GM12878 (cell line): ENCODE data around the gene SHMT2. TPM values are rescaled to one million over a fixed set of nuclear protein-coding genes. Genes with fewer than 3 reads are reported as not detected.
A peak's percentile ranks its signal among the peaks of the same experiment; 100 is the strongest.

Experiments used
- ATAC-seq: fragments of 200-7000 bp; cut with Tn5 transposase; 3 replicates; pipeline ENCODE4 v1.9.1; 2020; ENCODE audit warnings: mild to moderate bottlenecking, moderate library complexity
- BruUV-seq: library from RNA; stranded (reverse); fragments of 400-500 nt; replicated peaks from 2 replicates; lab custom pipeline; 2021; lab: Mats Ljungman, UMichigan
- CTCF ChIA-PET: fragments of 300-600 bp; sonication (Branson Sonifier 250); formaldehyde crosslinking; extraction: SDS; loops from one replicate; lab custom pipeline; 2021; ENCODE audit warnings: inconsistent platforms; lab: Yijun Ruan, JAX
- POLR2A ChIA-PET: fragments of 350-600 bp; formaldehyde crosslinking; extraction: SDS; loops from one replicate; lab custom pipeline; 2021; ENCODE audit warnings: inconsistent platforms; lab: Charles Lee
- RAD21 ChIA-PET: fragments of 300-600 bp; sonication (Branson Sonifier 250); formaldehyde crosslinking; loops from one replicate; lab custom pipeline; 2023; ENCODE audit warnings: antibody characterized with exemption; ENCODE audit not compliant: unreplicated experiment; lab: Charles Lee
- SMC1A ChIA-PET: fragments of 300-600 bp; sonication (Branson Sonifier 250); formaldehyde crosslinking; loops from one replicate; lab custom pipeline; 2023; ENCODE audit not compliant: unreplicated experiment, uncharacterized antibody; lab: Charles Lee
- DNase-seq: peaks from one replicate; pipeline ENCODE4 v3.0.0-alpha.2; 2011; ENCODE audit warnings: low read depth, low spot score
- FAIRE-seq: peaks from 3 replicates; lab custom pipeline; 2011; peaks lifted over from hg19 to GRCh38; lab: Jason Lieb, UNC
- H2AFZ ChIP-seq: 2 replicates; pipeline ENCODE4 v1.6.0; 2011; ENCODE audit warnings: low read depth, low read length, control low read depth; ENCODE audit not compliant: control insufficient read depth
- H3K27ac ChIP-seq: 2 replicates; pipeline ENCODE4 v1.5.1; 2011; ENCODE audit warnings: control low read depth; ENCODE audit not compliant: control insufficient read depth, insufficient read depth
- H3K27me3 ChIP-seq, 2 experiments: replicated peaks in 1 of 2; 2 replicates each; pipeline versions ENCODE4 v1.6.0 to v1.6.1; 2011; ENCODE audit warnings: low read length in 1 of 2; ENCODE audit not compliant: control insufficient read depth in 2 of 2, insufficient read depth in 2 of 2
- H3K36me3 ChIP-seq, 2 experiments: 2 replicates each; pipeline ENCODE4 v1.5.1; 2011; ENCODE audit warnings: low read length in 1 of 2; ENCODE audit not compliant: control insufficient read depth in 2 of 2, insufficient read depth in 2 of 2
- H3K4me1 ChIP-seq: 2 replicates; pipeline ENCODE4 v1.6.1; 2011; ENCODE audit warnings: mild to moderate bottlenecking, low read length, moderate library complexity, mixed read lengths; ENCODE audit not compliant: control insufficient read depth, insufficient read depth
- H3K4me2 ChIP-seq: 2 replicates; pipeline ENCODE4 v1.6.0; 2011; ENCODE audit warnings: control low read depth; ENCODE audit not compliant: control insufficient read depth, insufficient read depth
- H3K4me3 ChIP-seq: fragments of 200-600 bp; sonication (generic); 2 replicates; pipeline ENCODE4 v1.5.1; 2016
- H3K79me2 ChIP-seq: 2 replicates; pipeline ENCODE4 v1.6.0; 2011; ENCODE audit warnings: low read length; ENCODE audit not compliant: control insufficient read depth, insufficient read depth
- H3K9ac ChIP-seq: 2 replicates; pipeline ENCODE4 v1.8.0; 2011; ENCODE audit warnings: low read length, control low read depth, mixed read lengths; ENCODE audit not compliant: control insufficient read depth, insufficient read depth
- H3K9me3 ChIP-seq: replicated peaks from 3 replicates; pipeline ENCODE4 v1.5.1; 2011; ENCODE audit warnings: mild to moderate bottlenecking, low read length; ENCODE audit not compliant: control insufficient read depth, insufficient read depth
- H4K20me1 ChIP-seq: 2 replicates; pipeline ENCODE4 v1.6.0; 2011; ENCODE audit not compliant: control insufficient read depth, insufficient read depth
- BHLHE40 ChIP-seq, 2 experiments: fragments of 450-650 bp in 1 of 2; IDR thresholded peaks; 2 replicates each; pipeline ENCODE4 v1.6.1; 2011 to 2017; ENCODE audit warnings: low read depth in 2 of 2, borderline replicate concordance in 1 of 2, improper control_type of control experiment in 1 of 2, low read length in 1 of 2, mild to moderate bottlenecking in 1 of 2
- CREB1 ChIP-seq: IDR thresholded peaks from 2 replicates; pipeline ENCODE4 v1.6.1; 2012; ENCODE audit warnings: low read depth, mild to moderate bottlenecking, inconsistent platforms
- MYC ChIP-seq: IDR thresholded peaks from 2 replicates; pipeline ENCODE4 v1.6.1; 2011; ENCODE audit warnings: mild to moderate bottlenecking, low read length, moderate library complexity, inconsistent platforms; ENCODE audit not compliant: insufficient read depth, insufficient replicate concordance, insufficient read length, severe bottlenecking
- NFYA ChIP-seq: IDR thresholded peaks from 2 replicates; pipeline ENCODE4 v1.6.1; 2011; ENCODE audit warnings: low read depth, mild to moderate bottlenecking, low read length, improper control_type of control experiment, borderline replicate concordance
- RAD21 ChIP-seq: IDR thresholded peaks from 2 replicates; pipeline ENCODE4 v1.6.1; 2011; ENCODE audit warnings: mild to moderate bottlenecking, low read depth, low read length, moderate library complexity; ENCODE audit not compliant: insufficient read depth
- SMC3 ChIP-seq: IDR thresholded peaks from 2 replicates; pipeline ENCODE4 v1.6.1; 2011; ENCODE audit warnings: low read length, improper control_type of control experiment, borderline replicate concordance
- WGBS: methylation state at CpG from one replicate; pipeline ENCODE4 v1.1.6; 2016; ENCODE audit warnings: low lambda C conversion rate; ENCODE audit not compliant: insufficient replicate concordance, insufficient coverage; ENCODE audit errors: missing lambda C conversion rate; 5-methylcytosine and 5-hydroxymethylcytosine counted together
- in situ Hi-C: fragments of 300-500 bp; cut with MboI; formaldehyde crosslinking; loops from 9 replicates; pipeline ENCODE4 v1.14.3; 2018; ENCODE audit warnings: mixed read lengths
- intact Hi-C: fragments of 100-400 bp; cut with micrococcal nuclease; formaldehyde crosslinking; loops from one replicate; pipeline ENCODE4 v1.14.2; 2022; ENCODE audit not compliant: unreplicated experiment
- polyA plus RNA-seq, 11 experiments: library from polyadenylated mRNA; depleted of rRNA in 4 of 11; unstranded in 6 of 11; stranded (reverse) in 5 of 11; fragments of >200 nt; fragmentation: Nextera tagmentation in 4 of 11; fragmentation: Illumina TruSeq in 1 of 11; extraction: Ambion mirVana in 4 of 11; extraction: Trizol in 1 of 11; gene quantifications; 1 replicate in 1 of 11; 2 replicates in 10 of 11; pipeline versions ENCODE4 v1.2.1 to v1.2.3, GENCODE V29; 2011 to 2016; ENCODE audit warnings: inconsistent platforms in 2 of 11, missing spikeins in 2 of 11, low read depth in 1 of 11
- total RNA-seq, 4 experiments: library from RNA; depleted of rRNA in 3 of 4; stranded (reverse); fragments of >200 nt in 3 of 4; fragmentation: Illumina TruSeq in 1 of 4; extraction: Trizol in 1 of 4; gene quantifications; 2 replicates each; pipeline versions ENCODE4 v1.2.1 to v1.2.3, GENCODE V29; 2013 to 2021
- TF ChIP-seq, protein P1 (sequence below), 3 experiments: IDR thresholded peaks in 2 of 3; conservative IDR thresholded peaks in 1 of 3; 2 replicates each; pipeline ENCODE4 v1.5.1; 2011; ENCODE audit warnings: low read depth in 3 of 3, low read length in 3 of 3, mild to moderate bottlenecking in 3 of 3, control low read depth in 2 of 3, moderate library complexity in 2 of 3, inconsistent platforms in 1 of 3, mixed read lengths in 1 of 3; ENCODE audit not compliant: control insufficient read depth in 2 of 3, insufficient read depth in 1 of 3; ENCODE audit errors: extremely low read depth in 1 of 3
- TF ChIP-seq, protein P2 (sequence below): fragments of 450-650 bp; IDR thresholded peaks from 2 replicates; pipeline ENCODE4 v1.6.1; 2016; ENCODE audit warnings: mild to moderate bottlenecking
- TF ChIP-seq, protein P3 (sequence below): IDR thresholded peaks from 2 replicates; pipeline ENCODE4 v1.6.1; 2011; ENCODE audit warnings: mild to moderate bottlenecking, low read depth, low read length, moderate library complexity; ENCODE audit not compliant: insufficient replicate concordance

Gene SHMT2
- total and polyA plus RNA-seq, 10 of the 15 experiments (the other 5 are each of a cell fraction or from before 2014, with no cell fraction given), result 57.0 to 292 (median 186) TPM

DNA sequence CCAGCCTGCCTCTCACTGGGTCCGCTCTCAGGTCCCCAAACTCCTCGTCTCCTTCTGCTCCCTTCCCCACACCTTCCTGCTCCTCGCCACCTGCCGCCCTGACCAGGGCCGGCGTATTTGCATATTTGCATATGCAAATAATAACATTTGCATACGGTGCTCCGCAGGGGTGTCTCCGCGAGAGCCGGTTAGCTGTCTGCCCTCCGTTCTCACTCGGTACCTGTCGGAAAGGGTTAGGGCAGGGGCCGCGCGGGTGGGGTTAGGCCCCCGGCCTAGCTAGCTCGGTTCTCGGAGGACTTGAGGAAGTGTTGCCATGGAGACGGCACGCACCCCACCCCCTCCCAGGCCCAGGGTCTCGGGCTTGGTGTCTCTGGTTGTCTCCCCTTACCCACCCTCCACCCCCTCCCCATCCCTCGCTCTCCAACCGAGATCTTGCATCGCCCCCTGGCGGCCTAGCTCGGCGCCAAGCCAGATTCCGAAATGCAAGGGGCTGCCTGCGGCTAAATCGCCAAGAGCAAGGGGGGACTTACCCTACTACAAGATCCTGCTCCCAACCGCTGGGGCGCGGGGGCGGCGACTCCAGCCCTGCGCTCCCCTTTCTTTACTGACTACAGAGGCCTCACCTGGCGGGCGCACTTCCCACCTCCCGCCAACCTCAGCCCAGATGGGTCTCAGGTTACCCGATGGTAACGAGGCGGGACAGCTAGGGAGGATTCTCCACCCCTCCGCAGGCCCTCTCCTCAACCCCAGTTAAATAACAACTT is 13.4 kb downstream of the SHMT2 start (continued):
- TF ChIP-seq, protein P1, sequence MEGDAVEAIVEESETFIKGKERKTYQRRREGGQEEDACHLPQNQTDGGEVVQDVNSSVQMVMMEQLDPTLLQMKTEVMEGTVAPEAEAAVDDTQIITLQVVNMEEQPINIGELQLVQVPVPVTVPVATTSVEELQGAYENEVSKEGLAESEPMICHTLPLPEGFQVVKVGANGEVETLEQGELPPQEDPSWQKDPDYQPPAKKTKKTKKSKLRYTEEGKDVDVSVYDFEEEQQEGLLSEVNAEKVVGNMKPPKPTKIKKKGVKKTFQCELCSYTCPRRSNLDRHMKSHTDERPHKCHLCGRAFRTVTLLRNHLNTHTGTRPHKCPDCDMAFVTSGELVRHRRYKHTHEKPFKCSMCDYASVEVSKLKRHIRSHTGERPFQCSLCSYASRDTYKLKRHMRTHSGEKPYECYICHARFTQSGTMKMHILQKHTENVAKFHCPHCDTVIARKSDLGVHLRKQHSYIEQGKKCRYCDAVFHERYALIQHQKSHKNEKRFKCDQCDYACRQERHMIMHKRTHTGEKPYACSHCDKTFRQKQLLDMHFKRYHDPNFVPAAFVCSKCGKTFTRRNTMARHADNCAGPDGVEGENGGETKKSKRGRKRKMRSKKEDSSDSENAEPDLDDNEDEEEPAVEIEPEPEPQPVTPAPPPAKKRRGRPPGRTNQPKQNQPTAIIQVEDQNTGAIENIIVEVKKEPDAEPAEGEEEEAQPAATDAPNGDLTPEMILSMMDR (IDR thresholded peaks at IDR 0.05 in 2 of 3, conservative IDR thresholded peaks at IDR 0.05 in 1 of 3; ENCODE audit: control insufficient read depth in 2 of 3, extremely low read depth in 1 of 3, insufficient read depth in 1 of 3, low read depth in 3 of 3, low read length in 3 of 3), result peak; percentile 59 to 77 (median 68)
- TF ChIP-seq, all 136 proteins: peak for 12

DNA sequence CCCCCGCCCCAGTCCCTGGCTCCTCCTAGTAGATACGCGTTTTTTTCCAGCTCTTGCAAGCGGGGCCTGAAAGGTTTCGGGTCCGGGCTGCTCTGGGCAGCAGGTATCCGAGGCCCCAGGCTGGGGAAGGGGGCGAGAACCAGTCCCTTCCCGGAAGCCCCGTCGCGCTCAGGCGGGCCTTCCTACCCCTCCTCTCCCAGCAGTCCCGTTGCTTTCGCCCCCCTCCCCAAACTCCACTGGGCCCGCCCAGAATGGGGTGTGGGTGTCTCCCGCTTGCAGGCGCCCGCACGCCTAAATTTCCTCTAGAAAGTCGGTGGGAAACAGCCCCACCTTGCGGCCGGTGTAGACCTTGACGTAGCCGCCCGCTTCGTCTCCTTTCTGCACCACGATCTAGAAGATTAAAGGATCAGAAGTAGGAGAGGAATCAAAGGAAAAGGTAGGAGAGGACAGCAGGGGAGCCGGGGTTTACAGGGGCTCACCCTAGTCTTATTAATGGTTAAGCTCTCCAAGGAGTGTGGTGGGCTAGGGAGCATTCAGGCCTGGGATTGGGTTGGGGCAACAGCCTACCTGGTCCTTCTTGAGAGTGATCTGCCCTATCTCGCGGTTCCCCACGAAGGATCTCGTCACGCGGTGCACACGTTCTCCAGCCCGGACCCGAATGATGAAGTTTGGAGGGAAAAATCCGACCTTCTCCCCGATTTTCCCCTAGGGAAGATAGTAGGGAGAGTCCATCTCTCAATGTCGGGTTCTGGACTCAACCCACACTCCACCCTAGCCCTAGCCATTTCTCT is 14.2 kb downstream of the SHMT2 start:
- WGBS, result 3% methylated on average over 35 of the region's 41 CpGs
- intact Hi-C loops (loop anchor here (1.0 to 5.0 kb wide), 3 partner anchors 30 to 121 kb away; no protein-coding TSS in a partner anchor), in situ Hi-C loops (no loop called here)
- Histone ChIP-seq H3K9ac (no peak overlapping the region), H3K36me3 (no peaks in the 10 kb centered on the region), H3K9me3 (no peaks in the 10 kb centered on the region), H4K20me1 (peaks cover 2% of the 10 kb centered on the region; the same call in 1 of the 2 replicates), H3K27me3 (peaks cover 5% of the 10 kb centered on the region in 2 experiments; a peak in 3 of 4 replicates), H3K4me1 (peaks cover 39% of the 10 kb centered on the region), H3K27ac (no peak overlapping the region), H3K4me2 (peak overlapping the region; percentile 88), H3K79me2 (no peaks in the 10 kb centered on the region), H2AFZ (no peak overlapping the region), H3K4me3 (peak overlapping the region; percentile 61; the same call in 1 of the 2 replicates)
- ChIA-PET SMC1A (interaction anchor here (1.0 to 8.1 kb wide), 7 partner anchors 13 to 217 kb away, joined by 3 to 55 read pairs (median 4); partner anchors contain the start of gene SHMT2), POLR2A (interaction anchor here (0.5 to 1.8 kb wide), 3 partner anchors 14 to 30 kb away, joined by 5 to 12 read pairs (median 5); partner anchors contain the start of gene SHMT2), CTCF (interaction anchor here (0.7 to 10.7 kb wide), 28 partner anchors 8 to 477 kb away, joined by 3 to 271 read pairs (median 5); partner anchors contain the start of genes INHBC, INHBE, SHMT2 and STAC3), RAD21 (interaction anchor here (0.6 to 14.4 kb wide), 16 partner anchors 9 to 597 kb away, joined by 3 to 85 read pairs (median 4); partner anchors contain the start of genes INHBE, NXPH4, SHMT2 and STAT6)
- FAIRE-seq (no peak), DNase-seq (no peak), ATAC-seq (peak; percentile 48)
- BruUV-seq, result TSS peak; percentile 59
- TF ChIP-seq RAD21 (peak; percentile 65), CREB1 (peak; percentile 78), NFYA (no peak), BHLHE40 (IDR thresholded peaks at IDR 0.05; ENCODE audit: borderline replicate concordance in 1 of 2, low read depth in 2 of 2, low read length in 1 of 2) (0 out of 4 replicates have a peak, but pooled peaks of 1 of the 2 experiments have one; percentile 8), SMC3 (peak; percentile 42), MYC (no peak)
- TF ChIP-seq, protein P2, sequence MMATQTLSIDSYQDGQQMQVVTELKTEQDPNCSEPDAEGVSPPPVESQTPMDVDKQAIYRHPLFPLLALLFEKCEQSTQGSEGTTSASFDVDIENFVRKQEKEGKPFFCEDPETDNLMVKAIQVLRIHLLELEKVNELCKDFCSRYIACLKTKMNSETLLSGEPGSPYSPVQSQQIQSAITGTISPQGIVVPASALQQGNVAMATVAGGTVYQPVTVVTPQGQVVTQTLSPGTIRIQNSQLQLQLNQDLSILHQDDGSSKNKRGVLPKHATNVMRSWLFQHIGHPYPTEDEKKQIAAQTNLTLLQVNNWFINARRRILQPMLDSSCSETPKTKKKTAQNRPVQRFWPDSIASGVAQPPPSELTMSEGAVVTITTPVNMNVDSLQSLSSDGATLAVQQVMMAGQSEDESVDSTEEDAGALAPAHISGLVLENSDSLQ, result no peak
- TF ChIP-seq, protein P1 (IDR thresholded peaks at IDR 0.05 in 2 of 3, conservative IDR thresholded peaks at IDR 0.05 in 1 of 3; ENCODE audit: control insufficient read depth in 2 of 3, extremely low read depth in 1 of 3, insufficient read depth in 1 of 3, low read depth in 3 of 3, low read length in 3 of 3), result peak; percentile 68 to 84 (median 79)
- TF ChIP-seq, protein P3, sequence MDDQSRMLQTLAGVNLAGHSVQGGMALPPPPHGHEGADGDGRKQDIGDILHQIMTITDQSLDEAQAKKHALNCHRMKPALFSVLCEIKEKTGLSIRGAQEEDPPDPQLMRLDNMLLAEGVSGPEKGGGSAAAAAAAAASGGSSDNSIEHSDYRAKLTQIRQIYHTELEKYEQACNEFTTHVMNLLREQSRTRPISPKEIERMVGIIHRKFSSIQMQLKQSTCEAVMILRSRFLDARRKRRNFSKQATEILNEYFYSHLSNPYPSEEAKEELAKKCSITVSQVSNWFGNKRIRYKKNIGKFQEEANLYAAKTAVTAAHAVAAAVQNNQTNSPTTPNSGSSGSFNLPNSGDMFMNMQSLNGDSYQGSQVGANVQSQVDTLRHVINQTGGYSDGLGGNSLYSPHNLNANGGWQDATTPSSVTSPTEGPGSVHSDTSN, result no peak
